ENCODE measurements around the gene CLCN5. TPM values are rescaled to one million over a fixed set of nuclear protein-coding genes. Genes with fewer than 3 reads are reported as not detected.
A peak's percentile ranks its signal among the peaks of the same experiment; 100 is the strongest.

CLCN5 gene
- total RNA-seq, 1 donor from 2014 or later = 15.6 TPM

- no peak for TF ChIP-seq CTCF (IDR thresholded peaks at IDR 0.05; ENCODE audit: insufficient read depth, low read length, poor library complexity, severe bottlenecking)
- Histone ChIP-seq H3K4me3 (ENCODE audit: low read depth, low read length) (no peak overlapping the region), H3K36me3 (ENCODE audit: control insufficient read depth, insufficient read depth, low read length) (no peaks in the 10 kb centered on the region), H3K27me3 (ENCODE audit: control insufficient read depth, insufficient read depth, low read length) (no peaks in the 10 kb centered on the region)
- DNase-seq (ENCODE audit: low read depth) = no peak
Measured at GRCh38 chrX:49993661-49994060, 71.3 kb downstream of the CLCN5 start.

GRCh38 chrX:49995107-49995731 is 72.8 kb downstream of the CLCN5 start:
- no peaks in the 10 kb centered on the region for H3K27me3 ChIP-seq (ENCODE audit: control insufficient read depth, insufficient read depth, low read length)
- DNase-seq (ENCODE audit: low read depth) = peak; percentile 41
- no peak for TF ChIP-seq CTCF (IDR thresholded peaks at IDR 0.05; ENCODE audit: insufficient read depth, low read length, poor library complexity, severe bottlenecking)
- no peaks in the 10 kb centered on the region for H3K36me3 ChIP-seq (ENCODE audit: control insufficient read depth, insufficient read depth, low read length)
- no peak overlapping the region for H3K4me3 ChIP-seq (ENCODE audit: low read depth, low read length)

GRCh38 chrX:49995795-49996455 is 73.5 kb downstream of the CLCN5 start:
- Histone ChIP-seq H3K4me3 (ENCODE audit: low read depth, low read length) (no peak overlapping the region), H3K36me3 (ENCODE audit: control insufficient read depth, insufficient read depth, low read length) (no peaks in the 10 kb centered on the region), H3K27me3 (ENCODE audit: control insufficient read depth, insufficient read depth, low read length) (no peaks in the 10 kb centered on the region)
- no peak for DNase-seq (ENCODE audit: low read depth)
- TF ChIP-seq CTCF (IDR thresholded peaks at IDR 0.05; ENCODE audit: insufficient read depth, low read length, poor library complexity, severe bottlenecking) = no peak

- no peak for TF ChIP-seq CTCF (IDR thresholded peaks at IDR 0.05; ENCODE audit: insufficient read depth, low read length, poor library complexity, severe bottlenecking)
- Histone ChIP-seq H3K4me3 (ENCODE audit: low read depth, low read length) (no peak overlapping the region), H3K27me3 (ENCODE audit: control insufficient read depth, insufficient read depth, low read length) (no peaks in the 10 kb centered on the region), H3K36me3 (ENCODE audit: control insufficient read depth, insufficient read depth, low read length) (no peaks in the 10 kb centered on the region)
- DNase-seq (ENCODE audit: low read depth) = no peak
Measured at GRCh38 chrX:49996474-49996873, 74.1 kb downstream of the CLCN5 start.

GRCh38 chrX:49999087-49999486 is 76.7 kb downstream of the CLCN5 start:
- H3K4me3 ChIP-seq (ENCODE audit: low read depth, low read length) = no peak overlapping the region
- H3K36me3 ChIP-seq (ENCODE audit: control insufficient read depth, insufficient read depth, low read length) = no peaks in the 10 kb centered on the region
- no peak for DNase-seq (ENCODE audit: low read depth)
- TF ChIP-seq CTCF (IDR thresholded peaks at IDR 0.05; ENCODE audit: insufficient read depth, low read length, poor library complexity, severe bottlenecking) = no peak
- no peaks in the 10 kb centered on the region for H3K27me3 ChIP-seq (ENCODE audit: control insufficient read depth, insufficient read depth, low read length)
